ENCODE results near the gene PRKCB.

DNA sequence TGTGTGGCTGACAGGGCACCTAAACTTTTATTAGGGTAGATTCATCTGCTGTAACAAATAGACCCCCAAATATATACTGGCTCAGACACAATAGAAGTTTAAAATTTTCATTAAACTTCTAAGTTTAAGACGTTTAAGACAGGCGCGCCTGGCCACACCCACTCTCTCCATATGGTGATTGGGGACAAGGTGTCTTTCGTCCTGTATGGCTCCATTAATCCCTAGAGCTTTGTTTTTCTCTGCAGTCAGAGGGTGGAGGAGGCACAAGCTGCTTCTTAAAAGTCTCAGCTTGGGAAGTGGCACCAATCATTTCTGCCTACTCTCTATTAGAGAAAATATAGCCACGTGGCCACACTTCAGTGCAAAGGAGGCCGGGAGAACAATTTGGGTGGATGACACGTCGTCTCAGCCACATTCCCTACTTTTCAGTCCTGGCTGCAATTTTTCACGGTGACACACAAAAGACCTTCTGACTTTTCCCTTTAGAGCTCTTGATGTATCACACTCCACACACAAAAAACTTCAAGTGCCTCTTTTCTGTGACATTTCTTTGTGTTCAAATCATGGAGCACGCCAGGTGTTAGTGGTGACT is 294.8 kb downstream of the PRKCB start:
- TF ChIP-seq SP1 (IDR thresholded peaks at IDR 0.05) (no peak), ATF3 (IDR thresholded peaks at IDR 0.05) (no peak), RAD21 (IDR thresholded peaks at IDR 0.05) (no peak), TAF1 (conservative IDR thresholded peaks at IDR 0.05) (no peak), GABPA (IDR thresholded peaks at IDR 0.05 in 1 of 2, conservative IDR thresholded peaks at IDR 0.05 in 1 of 2) (no peak), REST (IDR thresholded peaks at IDR 0.05) (no peak), ZBTB33 (IDR thresholded peaks at IDR 0.05) (no peak), HNF4G (IDR thresholded peaks at IDR 0.05) (no peak), JUND (IDR thresholded peaks at IDR 0.05) (no peak), EGR1 (IDR thresholded peaks at IDR 0.05; ENCODE audit: low read depth in 2 of 2) (no peak)
- TF ChIP-seq, protein P1, sequence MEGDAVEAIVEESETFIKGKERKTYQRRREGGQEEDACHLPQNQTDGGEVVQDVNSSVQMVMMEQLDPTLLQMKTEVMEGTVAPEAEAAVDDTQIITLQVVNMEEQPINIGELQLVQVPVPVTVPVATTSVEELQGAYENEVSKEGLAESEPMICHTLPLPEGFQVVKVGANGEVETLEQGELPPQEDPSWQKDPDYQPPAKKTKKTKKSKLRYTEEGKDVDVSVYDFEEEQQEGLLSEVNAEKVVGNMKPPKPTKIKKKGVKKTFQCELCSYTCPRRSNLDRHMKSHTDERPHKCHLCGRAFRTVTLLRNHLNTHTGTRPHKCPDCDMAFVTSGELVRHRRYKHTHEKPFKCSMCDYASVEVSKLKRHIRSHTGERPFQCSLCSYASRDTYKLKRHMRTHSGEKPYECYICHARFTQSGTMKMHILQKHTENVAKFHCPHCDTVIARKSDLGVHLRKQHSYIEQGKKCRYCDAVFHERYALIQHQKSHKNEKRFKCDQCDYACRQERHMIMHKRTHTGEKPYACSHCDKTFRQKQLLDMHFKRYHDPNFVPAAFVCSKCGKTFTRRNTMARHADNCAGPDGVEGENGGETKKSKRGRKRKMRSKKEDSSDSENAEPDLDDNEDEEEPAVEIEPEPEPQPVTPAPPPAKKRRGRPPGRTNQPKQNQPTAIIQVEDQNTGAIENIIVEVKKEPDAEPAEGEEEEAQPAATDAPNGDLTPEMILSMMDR (IDR thresholded peaks at IDR 0.05; ENCODE audit: low read depth, low read length, missing input control): no peak
- TF ChIP-seq, protein P2, sequence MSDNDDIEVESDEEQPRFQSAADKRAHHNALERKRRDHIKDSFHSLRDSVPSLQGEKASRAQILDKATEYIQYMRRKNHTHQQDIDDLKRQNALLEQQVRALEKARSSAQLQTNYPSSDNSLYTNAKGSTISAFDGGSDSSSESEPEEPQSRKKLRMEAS (IDR thresholded peaks at IDR 0.05): no peak
